GM12872 (cell line): ENCODE measurements around the gene CCND2.

ENCODE experiments used
- TF ChIP-seq, protein P1 (sequence below): IDR thresholded peaks from 3 replicates; pipeline ENCODE4 v1.5.1; 2011; ENCODE audit warnings: low read depth, mild to moderate bottlenecking, low read length, moderate library complexity; ENCODE audit not compliant: insufficient read depth

The CCND2 gene

DNA sequence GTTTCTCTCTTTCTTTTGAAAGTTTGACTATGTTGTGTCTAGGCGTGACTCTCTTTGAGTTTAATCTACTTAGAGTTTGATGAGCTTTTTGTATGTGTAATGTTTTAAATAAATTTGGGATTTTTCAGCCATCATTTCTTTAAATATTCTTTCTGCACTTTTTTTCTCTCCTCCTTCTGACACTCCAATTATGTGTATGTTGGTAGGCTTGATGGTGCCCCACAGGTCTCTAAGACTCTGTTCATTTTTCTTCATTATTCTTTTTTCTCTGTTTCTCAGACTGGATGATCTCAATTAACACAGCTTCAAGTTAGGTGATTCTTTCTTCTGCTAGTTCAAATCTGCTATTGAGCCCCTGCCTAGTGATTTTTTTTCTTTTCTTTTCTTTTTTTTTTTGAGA lies 14.5 kb upstream of the CCND2 start:
- TF ChIP-seq, protein P1, sequence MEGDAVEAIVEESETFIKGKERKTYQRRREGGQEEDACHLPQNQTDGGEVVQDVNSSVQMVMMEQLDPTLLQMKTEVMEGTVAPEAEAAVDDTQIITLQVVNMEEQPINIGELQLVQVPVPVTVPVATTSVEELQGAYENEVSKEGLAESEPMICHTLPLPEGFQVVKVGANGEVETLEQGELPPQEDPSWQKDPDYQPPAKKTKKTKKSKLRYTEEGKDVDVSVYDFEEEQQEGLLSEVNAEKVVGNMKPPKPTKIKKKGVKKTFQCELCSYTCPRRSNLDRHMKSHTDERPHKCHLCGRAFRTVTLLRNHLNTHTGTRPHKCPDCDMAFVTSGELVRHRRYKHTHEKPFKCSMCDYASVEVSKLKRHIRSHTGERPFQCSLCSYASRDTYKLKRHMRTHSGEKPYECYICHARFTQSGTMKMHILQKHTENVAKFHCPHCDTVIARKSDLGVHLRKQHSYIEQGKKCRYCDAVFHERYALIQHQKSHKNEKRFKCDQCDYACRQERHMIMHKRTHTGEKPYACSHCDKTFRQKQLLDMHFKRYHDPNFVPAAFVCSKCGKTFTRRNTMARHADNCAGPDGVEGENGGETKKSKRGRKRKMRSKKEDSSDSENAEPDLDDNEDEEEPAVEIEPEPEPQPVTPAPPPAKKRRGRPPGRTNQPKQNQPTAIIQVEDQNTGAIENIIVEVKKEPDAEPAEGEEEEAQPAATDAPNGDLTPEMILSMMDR = no peak

GRCh38 chr12:4261655-4262054 lies 11.9 kb upstream of the CCND2 start:
- TF ChIP-seq, protein P1 = no peak

- TF ChIP-seq, protein P1 = no peak
These were observed 8.3 kb upstream of the CCND2 start for GRCh38 chr12:4265280-4265679.

DNA sequence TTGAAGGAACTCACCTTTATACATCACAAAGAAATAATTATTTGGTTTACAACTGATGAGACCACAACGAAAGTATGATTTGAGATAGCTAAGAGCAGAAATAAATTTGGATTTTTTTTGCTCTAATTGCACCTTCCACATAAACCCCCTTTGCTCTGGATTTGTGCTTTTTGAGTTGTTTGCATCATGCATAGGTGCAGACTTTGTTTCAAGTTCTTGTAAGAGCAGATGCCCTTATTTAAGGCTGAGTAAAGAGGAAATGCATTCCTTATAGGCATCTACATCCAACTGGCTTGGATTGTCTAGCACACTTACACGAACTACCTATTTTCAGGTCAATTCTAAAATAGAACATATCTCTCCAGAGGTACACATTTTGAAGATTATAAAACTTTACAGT lies 6.6 kb upstream of the CCND2 start:
- TF ChIP-seq, protein P1 = no peak

DNA sequence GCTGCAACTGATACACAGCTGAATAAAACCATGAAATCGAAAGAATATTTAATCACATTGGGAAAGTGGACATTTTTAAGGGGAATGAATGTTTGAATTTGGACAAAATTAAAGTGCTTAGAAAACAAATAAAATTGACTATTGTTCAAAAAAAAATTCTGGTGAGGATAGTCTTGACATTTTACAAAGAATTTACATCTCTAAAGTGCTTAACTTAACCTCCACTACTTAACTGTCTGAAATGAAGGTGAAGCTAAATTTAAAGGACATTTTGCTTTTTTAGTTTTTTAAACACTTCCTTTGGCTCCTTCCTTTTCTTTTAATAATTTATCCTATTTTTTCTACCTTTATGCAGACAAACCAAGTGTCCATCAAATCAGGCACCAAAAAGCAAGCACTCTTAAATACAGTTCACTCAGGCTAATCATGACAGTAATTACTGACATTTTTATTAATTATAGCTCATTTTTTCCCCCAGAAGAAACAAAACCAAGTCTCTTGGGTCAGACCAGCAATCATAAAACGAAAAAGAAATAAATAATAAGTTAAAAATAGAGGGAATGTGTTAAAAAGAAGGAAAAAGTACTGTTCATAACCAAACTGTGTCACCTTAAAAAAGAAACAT lies 5.7 kb upstream of the CCND2 start:
- TF ChIP-seq, protein P1 = no peak

DNA sequence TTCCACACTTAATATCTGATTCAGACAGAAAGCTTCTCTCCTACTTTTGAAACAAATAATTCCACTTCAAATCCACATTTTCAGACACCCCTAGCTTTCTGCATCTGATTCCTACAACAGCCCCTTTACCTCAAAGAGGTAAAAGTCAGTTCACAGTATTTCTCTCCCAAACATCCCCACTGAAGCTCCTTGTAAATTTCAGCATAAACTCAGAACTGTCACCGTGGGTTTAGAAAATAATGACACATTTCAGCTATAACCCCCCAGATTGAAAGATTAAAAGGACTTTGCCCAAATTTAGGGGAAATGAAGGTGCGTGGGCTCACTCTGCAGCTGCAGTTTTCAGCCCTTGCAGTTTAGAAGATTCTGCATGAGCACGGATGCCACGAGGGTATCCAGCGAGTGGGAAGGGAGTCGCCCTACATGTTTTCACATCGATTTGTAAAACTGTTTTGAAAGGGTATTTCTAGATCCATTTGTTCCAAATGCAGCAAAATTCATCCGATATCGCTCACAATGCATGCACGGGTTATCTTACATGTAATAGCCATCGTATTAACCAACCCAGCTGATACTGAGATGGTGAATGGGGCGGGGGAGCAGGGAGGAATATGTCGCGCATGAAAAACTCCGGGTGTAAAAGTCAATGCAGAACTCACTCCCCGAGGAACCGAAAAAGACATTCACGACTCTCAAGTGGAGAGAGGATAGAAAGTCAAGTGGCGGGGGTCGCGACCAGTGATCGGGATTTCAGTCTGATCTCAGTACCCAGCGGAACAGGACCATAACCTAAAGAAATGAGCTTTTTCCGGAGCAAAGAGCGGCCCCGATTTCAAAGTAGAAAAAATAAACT lies 5.0 kb upstream of the CCND2 start:
- TF ChIP-seq, protein P1 = no peak

GRCh38 chr12:4269279-4269991 lies 4.1 kb upstream of the CCND2 start:
- TF ChIP-seq, protein P1 = peak; percentile 37
